ENCODE measurements around the gene TACR2. TPM values are rescaled to one million over a fixed set of nuclear protein-coding genes. Genes with fewer than 3 reads are reported as not detected.
A peak's percentile ranks its signal among the peaks of the same experiment; 100 is the strongest.

The TACR2 gene
- total and polyA plus RNA-seq, 2 of the 13 experiments (the other 11 are each of a cell fraction or from before 2014, with no cell fraction given), result 0.04 TPM; not detected in 1

GRCh38 chr10:69439350-69439739 lies 22.6 kb upstream of the TACR2 start:
- WGBS (ENCODE audit: low lambda C conversion rate), result 77% methylated on average over 3 of the region's 5 CpGs
- in situ Hi-C loops (cut with HindIII; ENCODE audit: extremely low pct_ligation_motif_present, low pct_unique_long_range_greater_than_20kb), result no loop called here
- no peaks in the 10 kb centered on the region for H3K36me3 ChIP-seq (replicated peaks in 1 of 2; ENCODE audit: control insufficient read depth in 1 of 2, insufficient read depth in 2 of 2, low read length in 2 of 2)
- DNase-seq (ENCODE audit: low spot score), result no peak
- H3K9me3 ChIP-seq (ENCODE audit: low read length), result no peaks in the 10 kb centered on the region
- no peak; the same call in 2 of the 3 replicates for ATAC-seq
- no peak overlapping the region for H3K9ac ChIP-seq (ENCODE audit: insufficient read depth, low read depth, low read length)
- no peaks in the 10 kb centered on the region for H3K79me2 ChIP-seq (ENCODE audit: insufficient read depth, low read length)
- no TSS peak for BruUV-seq (replicated peaks)
- FAIRE-seq, result no peak
- H4K20me1 ChIP-seq (ENCODE audit: insufficient read depth, low read length), result no peaks in the 10 kb centered on the region
- peaks cover 24% of the 10 kb centered on the region for H3K4me1 ChIP-seq (ENCODE audit: insufficient read depth, low read length)
- intact Hi-C loops (cut with micrococcal nuclease; ENCODE audit: unreplicated experiment), result no loop called here
- H3K27ac ChIP-seq (ENCODE audit: extremely low read length, insufficient read depth, low read length), result no peak overlapping the region
- CTCF ChIA-PET (ENCODE audit: low intra/inter-chr PET ratio, low total read pairs), result no interaction called here
- no peak overlapping the region for H3K4me3 ChIP-seq (replicated peaks in 1 of 3; ENCODE audit: insufficient read depth in 1 of 3, low read depth in 2 of 3, low read length in 3 of 3)
- peaks cover 0 to 15% of the 10 kb centered on the region in 2 experiments; a peak in 1 of 5 replicates for H3K27me3 ChIP-seq (ENCODE audit: control insufficient read depth in 1 of 2, insufficient read depth in 2 of 2, low read length in 2 of 2)
- H3K4me2 ChIP-seq (ENCODE audit: low read depth, low read length), result peak overlapping the region; percentile 22; the same call in 1 of the 2 replicates
- H2AFZ ChIP-seq (ENCODE audit: low read length), result no peak overlapping the region
- POLR2A ChIA-PET, result no interaction called here
- TF ChIP-seq ZNF747 (CRISPR knock-in tag; IDR thresholded peaks at IDR 0.05; ENCODE audit: borderline replicate concordance), result no peak
- TF ChIP-seq ZNF768 (CRISPR knock-in tag; IDR thresholded peaks at IDR 0.05), result no peak
- no peak for TF ChIP-seq KIAA2018 (CRISPR knock-in tag; IDR thresholded peaks at IDR 0.05; ENCODE audit: borderline replicate concordance)
- TF ChIP-seq ZNF547 (CRISPR knock-in tag; IDR thresholded peaks at IDR 0.05), result no peak
- no peak for TF ChIP-seq TAF1 (CRISPR knock-in tag; IDR thresholded peaks at IDR 0.05)
- no peak for TF ChIP-seq REXO4 (CRISPR knock-in tag; IDR thresholded peaks at IDR 0.05; ENCODE audit: borderline replicate concordance)
- no peak for TF ChIP-seq ZNF260 (CRISPR knock-in tag; IDR thresholded peaks at IDR 0.05; ENCODE audit: borderline replicate concordance, low read depth)
- TF ChIP-seq ZMAT3 (CRISPR knock-in tag; conservative IDR thresholded peaks at IDR 0.05), result no peak

All from HepG2 (cell line).